OCI-LY1 (cell line): ENCODE results near the gene GGNBP2.

Experiments used
- H2AFZ ChIP-seq: fragments of 200-600 bp; sonication (generic), shearing (Covaris generic); 2 replicates; pipeline ENCODE4 v1.6.0; 2014; ENCODE audit warnings: antibody characterized with exemption, mild to moderate bottlenecking, low read length
- H3F3A ChIP-seq: fragments of 200-600 bp; sonication (generic), shearing (Covaris generic); 2 replicates; pipeline ENCODE4 v1.6.0; 2014; ENCODE audit warnings: mild to moderate bottlenecking, antibody characterized with exemption, low read length, moderate library complexity; ENCODE audit not compliant: insufficient read depth
- H3K27ac ChIP-seq: fragments of 200-600 bp; sonication (generic); 2 replicates; pipeline ENCODE4 v1.5.1; 2014; ENCODE audit warnings: low read length, mixed run types, mild to moderate bottlenecking, low read depth; ENCODE audit not compliant: poor library complexity, severe bottlenecking
- H3K27me3 ChIP-seq: fragments of 200-600 bp; sonication (generic); 2 replicates; pipeline ENCODE4 v1.6.0; 2014; ENCODE audit warnings: antibody characterized with exemption, mild to moderate bottlenecking, low read length, moderate library complexity; ENCODE audit not compliant: insufficient read depth
- H3K36me3 ChIP-seq: fragments of 200-600 bp; sonication (generic); 2 replicates; pipeline ENCODE4 v1.6.1; 2014; ENCODE audit warnings: mild to moderate bottlenecking, antibody characterized with exemption, low read length, moderate library complexity, mixed read lengths; ENCODE audit not compliant: insufficient read depth
- H3K4me1 ChIP-seq: fragments of 200-600 bp; sonication (generic); 2 replicates; pipeline ENCODE4 v1.5.1; 2014; ENCODE audit warnings: mild to moderate bottlenecking, low read length, moderate library complexity; ENCODE audit not compliant: insufficient read depth, severe bottlenecking
- H3K4me2 ChIP-seq: fragments of 200-600 bp; sonication (generic), shearing (Covaris generic); 2 replicates; pipeline ENCODE4 v1.6.1; 2014; ENCODE audit warnings: low read length
- H3K4me3 ChIP-seq: fragments of 200-600 bp; sonication (generic); 2 replicates; pipeline ENCODE4 v1.5.1; 2014; ENCODE audit warnings: low read length, low read depth, mild to moderate bottlenecking, mixed read lengths; ENCODE audit not compliant: poor library complexity, severe bottlenecking
- H3K79me2 ChIP-seq: fragments of 200-600 bp; shearing (Covaris generic); 2 replicates; pipeline ENCODE4 v1.6.1; 2016; ENCODE audit warnings: mixed run types, low read length, mixed read lengths; ENCODE audit not compliant: insufficient read depth
- H3K9ac ChIP-seq: fragments of 200-600 bp; sonication (generic), shearing (Covaris generic); 2 replicates; pipeline ENCODE4 v1.6.1; 2014; ENCODE audit warnings: mild to moderate bottlenecking, low read length, mixed read lengths
- H3K9me2 ChIP-seq: fragments of 200-600 bp; sonication (generic), shearing (Covaris generic); 2 replicates; pipeline ENCODE4 v1.6.1; 2014; ENCODE audit warnings: low read depth, mild to moderate bottlenecking, low read length, mixed read lengths
- H3K9me3 ChIP-seq: fragments of 200-600 bp; shearing (Covaris generic); 2 replicates; pipeline ENCODE4 v1.6.1; 2014; ENCODE audit warnings: low read length, mixed read lengths
- H4K20me1 ChIP-seq: fragments of 200-600 bp; sonication (generic), shearing (Covaris generic); 2 replicates; pipeline ENCODE4 v1.6.0; 2016; ENCODE audit warnings: mild to moderate bottlenecking, low read length; ENCODE audit not compliant: insufficient read depth
- CTCF ChIP-seq: fragments of 200-600 bp; sonication (generic), shearing (Covaris generic); IDR thresholded peaks from 2 replicates; pipeline ENCODE4 v1.5.1; 2017; ENCODE audit warnings: mild to moderate bottlenecking, antibody characterized with exemption, low read length, moderate library complexity, mixed read lengths
- EZH2 ChIP-seq: fragments of 200-600 bp; sonication (generic), shearing (Covaris generic); IDR thresholded peaks from 2 replicates; pipeline ENCODE4 v1.8.0; 2017; ENCODE audit warnings: borderline replicate concordance, mixed run types, mild to moderate bottlenecking, antibody characterized with exemption, low read length, moderate library complexity, mixed read lengths

The GGNBP2 gene

GRCh38 chr17:36629970-36630502 lies 85.3 kb downstream of the GGNBP2 start:
- Histone ChIP-seq H3K4me3 (no peak overlapping the region), H3K79me2 (no peaks in the 10 kb centered on the region), H3K9me3 (no peaks in the 10 kb centered on the region), H2AFZ (no peak overlapping the region), H3K4me1 (no peaks in the 10 kb centered on the region), H4K20me1 (no peaks in the 10 kb centered on the region), H3K27ac (no peak overlapping the region), H3K36me3 (no peaks in the 10 kb centered on the region), H3K9ac (no peak overlapping the region), H3K4me2 (no peak overlapping the region), H3F3A (no peaks in the 10 kb centered on the region), H3K9me2 (no peaks in the 10 kb centered on the region), H3K27me3 (no peaks in the 10 kb centered on the region)
- TF ChIP-seq EZH2 (no peak), CTCF (no peak)

GRCh38 chr17:36631022-36631421 lies 86.3 kb downstream of the GGNBP2 start:
- H3K4me3 ChIP-seq = no peak overlapping the region
- no peaks in the 10 kb centered on the region for H4K20me1 ChIP-seq
- TF ChIP-seq CTCF (no peak), EZH2 (no peak)
- H3F3A ChIP-seq = no peaks in the 10 kb centered on the region
- H3K9me3 ChIP-seq = no peaks in the 10 kb centered on the region
- H3K9me2 ChIP-seq = no peaks in the 10 kb centered on the region
- no peaks in the 10 kb centered on the region for H3K27me3 ChIP-seq
- no peaks in the 10 kb centered on the region for H3K4me1 ChIP-seq
- no peak overlapping the region for H2AFZ ChIP-seq
- H3K4me2 ChIP-seq = no peak overlapping the region
- no peak overlapping the region for H3K9ac ChIP-seq
- H3K79me2 ChIP-seq = no peaks in the 10 kb centered on the region
- no peaks in the 10 kb centered on the region for H3K36me3 ChIP-seq
- no peak overlapping the region for H3K27ac ChIP-seq

- no peak overlapping the region for H3K4me3 ChIP-seq
- no peaks in the 10 kb centered on the region for H3K9me2 ChIP-seq
- no peak overlapping the region for H2AFZ ChIP-seq
- no peak for TF ChIP-seq EZH2
- no peak for TF ChIP-seq CTCF
- no peak overlapping the region for H3K9ac ChIP-seq
- no peak overlapping the region for H3K27ac ChIP-seq
- no peaks in the 10 kb centered on the region for H3K9me3 ChIP-seq
- H3K36me3 ChIP-seq = no peaks in the 10 kb centered on the region
- H3K4me2 ChIP-seq = no peak overlapping the region
- H3K4me1 ChIP-seq = no peaks in the 10 kb centered on the region
- H3K79me2 ChIP-seq = no peaks in the 10 kb centered on the region
- no peaks in the 10 kb centered on the region for H4K20me1 ChIP-seq
- H3F3A ChIP-seq = no peaks in the 10 kb centered on the region
- no peaks in the 10 kb centered on the region for H3K27me3 ChIP-seq
Observed at GRCh38 chr17:36632916-36633771, 88.4 kb downstream of the GGNBP2 start.
